GM23338 (cell line): ENCODE results near the gene ENTPD1.

Experiments
- CREB1 ChIP-seq: fragments of 250-450 bp; sonication (Bioruptor Pico); IDR thresholded peaks from 2 replicates; pipeline ENCODE4 v1.5.0; 2020; ENCODE audit warnings: low read depth, mild to moderate bottlenecking, moderate library complexity
- CTCF ChIP-seq, 2 experiments: fragments of 200-600 bp in 1 of 2; sonication (generic) in 1 of 2; conservative IDR thresholded peaks; 2 replicates each; pipeline versions ENCODE4 v1.5.1 to v1.6.1; 2016 to 2017; ENCODE audit warnings: antibody characterized with exemption in 2 of 2, low read depth in 2 of 2, mild to moderate bottlenecking in 2 of 2, moderate library complexity in 1 of 2
- ETS1 ChIP-seq: IDR thresholded peaks from 2 replicates; pipeline ENCODE4 v1.6.1; 2016; ENCODE audit warnings: antibody characterized with exemption
- EZH2 ChIP-seq: fragments of 200-600 bp; sonication (generic); IDR thresholded peaks from one replicate; pipeline ENCODE4 v1.8.0; 2017; ENCODE audit warnings: antibody characterized with exemption, mild to moderate bottlenecking, low read depth; ENCODE audit not compliant: unreplicated experiment
- EZH2phosphoT487 ChIP-seq: fragments of 200-600 bp; sonication (generic); IDR thresholded peaks from one replicate; pipeline ENCODE4 v1.8.1; 2018; ENCODE audit warnings: antibody characterized with exemption; ENCODE audit not compliant: unreplicated experiment
- JUNB ChIP-seq: IDR thresholded peaks from one replicate; pipeline ENCODE4 v1.6.1; 2016; ENCODE audit warnings: antibody characterized with exemption; ENCODE audit not compliant: unreplicated experiment
- NANOG ChIP-seq: IDR thresholded peaks from 2 replicates; pipeline ENCODE4 v1.6.1; 2016; ENCODE audit warnings: antibody characterized with exemption, borderline replicate concordance
- POLR2AphosphoS5 ChIP-seq: IDR thresholded peaks from 2 replicates; pipeline ENCODE4 v1.6.1; 2016; ENCODE audit warnings: antibody characterized with exemption, low read depth
- REST ChIP-seq: IDR thresholded peaks from one replicate; pipeline ENCODE4 v1.6.1; 2018; ENCODE audit warnings: antibody characterized with exemption; ENCODE audit not compliant: unreplicated experiment
- STAT1 ChIP-seq: IDR thresholded peaks from one replicate; pipeline ENCODE4 v1.6.1; 2016; ENCODE audit warnings: antibody characterized with exemption; ENCODE audit not compliant: unreplicated experiment
- ZNF331 ChIP-seq: fragments of 250-450 bp; sonication (Bioruptor Pico); IDR thresholded peaks from 2 replicates; pipeline ENCODE4 v1.5.0; 2020; ENCODE audit warnings: low read depth, mild to moderate bottlenecking, moderate library complexity

- TF ChIP-seq EZH2 = no peak
- TF ChIP-seq CTCF (conservative IDR thresholded peaks at IDR 0.05; ENCODE audit: low read depth in 2 of 2) = no peak
- TF ChIP-seq ETS1 = no peak
- no peak for TF ChIP-seq POLR2AphosphoS5
- no peak for TF ChIP-seq ZNF331 (CRISPR knock-in tag)
- no peak for TF ChIP-seq EZH2phosphoT487
- TF ChIP-seq REST = no peak
- no peak for TF ChIP-seq JUNB
- no peak for TF ChIP-seq NANOG
- no peak for TF ChIP-seq STAT1
- TF ChIP-seq CREB1 (CRISPR knock-in tag) = no peak
Measured at GRCh38 chr10:95706990-95707389, 49.0 kb upstream of the ENTPD1 start.
